ENCODE results near the gene SLC6A6. TPM values are rescaled to one million over a fixed set of nuclear protein-coding genes. Genes with fewer than 3 reads are reported as not detected.

The SLC6A6 gene
- total RNA-seq, 2 donors from 2014 or later, result 43.1 to 56.5 TPM

DNA sequence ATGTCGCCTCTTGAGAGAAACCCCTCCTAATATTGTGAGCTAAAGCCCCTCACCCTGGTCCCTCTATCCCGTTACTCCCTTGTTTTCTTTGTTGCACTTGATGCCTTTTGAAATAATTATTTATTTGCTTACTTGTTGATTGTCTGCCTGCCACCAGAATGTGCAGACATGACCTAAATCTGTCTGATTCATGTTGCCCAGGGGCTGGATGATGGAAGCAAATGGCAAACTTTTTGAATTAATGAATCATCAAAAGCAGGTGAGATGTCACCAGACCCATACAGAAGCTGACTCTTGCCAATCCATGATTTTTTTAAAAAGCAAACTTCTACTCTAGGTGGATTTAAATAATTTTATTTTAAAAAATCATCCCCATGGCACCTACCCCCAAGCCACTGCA lies 88.4 kb downstream of the SLC6A6 start:
- Mint-ChIP-seq H3K4me3 (no peak overlapping the region), H3K36me3 (ENCODE audit: low read depth) (peaks cover 8% of the 10 kb centered on the region), H3K4me1 (no peaks in the 10 kb centered on the region), H3K9me3 (no peaks in the 10 kb centered on the region), H3K27me3 (ENCODE audit: insufficient read depth) (no peaks in the 10 kb centered on the region), H3K27ac (no peak overlapping the region)
- H3K27ac ChIP-seq (ENCODE audit: low read depth, low read length), result no peak overlapping the region
- H3K36me3 ChIP-seq (ENCODE audit: control insufficient read depth, insufficient read depth, low read length), result no peaks in the 10 kb centered on the region
- H3K9ac ChIP-seq (ENCODE audit: extremely low read depth, low read length, poor library complexity, severe bottlenecking), result no peak overlapping the region
- no peak for TF ChIP-seq CTCF (conservative IDR thresholded peaks at IDR 0.05)
- no peak for DNase-seq
- WGBS, 2 experiments (ENCODE audit: insufficient coverage in 1 of 2, insufficient read length in 1 of 2), result 87% methylated on average over 2 of the region's 2 CpGs; no CpG with 5 or more reads in 1 of the 2 experiments
- no peaks in the 10 kb centered on the region for H3K4me1 ChIP-seq (ENCODE audit: control insufficient read depth, insufficient read depth, low read length)
- no peaks in the 10 kb centered on the region for H3K9me3 ChIP-seq (ENCODE audit: control insufficient read depth, low read length)
- H3K4me3 ChIP-seq (ENCODE audit: low read length), result no peak overlapping the region
- H3K27me3 ChIP-seq (ENCODE audit: control insufficient read depth, insufficient read depth, low read length, poor library complexity, severe bottlenecking), result no peaks in the 10 kb centered on the region

DNA sequence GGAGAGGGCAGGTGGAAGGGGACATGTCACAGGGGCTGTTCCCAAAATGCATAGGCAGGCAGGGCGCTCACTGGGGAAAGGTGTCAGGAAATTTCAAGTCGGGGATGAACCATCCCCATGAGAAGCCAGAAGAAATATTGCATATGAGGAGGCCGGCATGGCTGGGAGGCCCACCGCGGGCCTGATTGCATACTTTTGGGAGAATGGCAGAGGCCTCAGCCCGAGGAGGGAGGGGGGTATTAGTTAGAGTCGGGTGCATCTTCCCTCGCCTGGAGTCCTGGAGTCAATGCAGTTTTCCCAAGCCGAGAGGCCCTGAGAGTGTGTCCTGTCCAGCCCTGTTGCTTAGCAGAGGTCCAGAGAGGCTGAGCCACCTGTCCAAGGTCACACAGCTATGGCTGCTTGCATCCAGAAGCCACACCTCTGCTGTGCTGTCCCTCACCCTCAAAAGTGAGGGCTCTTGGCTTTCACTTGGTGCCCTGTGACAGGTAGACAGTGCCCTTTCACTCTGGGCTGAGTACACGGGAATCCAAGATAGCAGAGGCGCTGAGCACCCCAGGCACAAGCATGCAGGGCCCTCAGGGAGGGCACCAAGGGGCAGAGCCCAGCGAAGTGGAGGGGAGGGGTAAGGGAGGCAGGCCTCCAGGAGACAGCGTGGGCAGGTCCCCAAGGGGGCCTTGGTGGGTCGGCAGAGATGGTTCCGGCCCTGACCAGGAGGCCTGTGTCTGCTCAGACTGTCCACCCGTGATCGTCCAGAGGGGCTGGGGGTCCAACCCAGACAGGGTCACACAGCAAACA lies 89.2 kb downstream of the SLC6A6 start:
- H3K27ac ChIP-seq (ENCODE audit: low read depth, low read length), result no peak overlapping the region
- 89 to 95% methylated on average over 7 to 17 of the region's 17 CpGs for WGBS, 2 experiments (ENCODE audit: insufficient coverage in 1 of 2, insufficient read length in 1 of 2)
- no peak for DNase-seq
- H3K9me3 ChIP-seq (ENCODE audit: control insufficient read depth, low read length), result no peaks in the 10 kb centered on the region
- Mint-ChIP-seq H3K27ac (no peak overlapping the region), H3K27me3 (ENCODE audit: insufficient read depth) (no peaks in the 10 kb centered on the region), H3K4me3 (no peak overlapping the region), H3K4me1 (no peaks in the 10 kb centered on the region), H3K36me3 (ENCODE audit: low read depth) (peaks cover 8% of the 10 kb centered on the region), H3K9me3 (no peaks in the 10 kb centered on the region)
- H3K9ac ChIP-seq (ENCODE audit: extremely low read depth, low read length, poor library complexity, severe bottlenecking), result no peak overlapping the region
- no peaks in the 10 kb centered on the region for H3K4me1 ChIP-seq (ENCODE audit: control insufficient read depth, insufficient read depth, low read length)
- no peak overlapping the region for H3K4me3 ChIP-seq (ENCODE audit: low read length)
- no peaks in the 10 kb centered on the region for H3K27me3 ChIP-seq (ENCODE audit: control insufficient read depth, insufficient read depth, low read length, poor library complexity, severe bottlenecking)
- no peak for TF ChIP-seq CTCF (conservative IDR thresholded peaks at IDR 0.05)
- H3K36me3 ChIP-seq (ENCODE audit: control insufficient read depth, insufficient read depth, low read length), result no peaks in the 10 kb centered on the region

DNA sequence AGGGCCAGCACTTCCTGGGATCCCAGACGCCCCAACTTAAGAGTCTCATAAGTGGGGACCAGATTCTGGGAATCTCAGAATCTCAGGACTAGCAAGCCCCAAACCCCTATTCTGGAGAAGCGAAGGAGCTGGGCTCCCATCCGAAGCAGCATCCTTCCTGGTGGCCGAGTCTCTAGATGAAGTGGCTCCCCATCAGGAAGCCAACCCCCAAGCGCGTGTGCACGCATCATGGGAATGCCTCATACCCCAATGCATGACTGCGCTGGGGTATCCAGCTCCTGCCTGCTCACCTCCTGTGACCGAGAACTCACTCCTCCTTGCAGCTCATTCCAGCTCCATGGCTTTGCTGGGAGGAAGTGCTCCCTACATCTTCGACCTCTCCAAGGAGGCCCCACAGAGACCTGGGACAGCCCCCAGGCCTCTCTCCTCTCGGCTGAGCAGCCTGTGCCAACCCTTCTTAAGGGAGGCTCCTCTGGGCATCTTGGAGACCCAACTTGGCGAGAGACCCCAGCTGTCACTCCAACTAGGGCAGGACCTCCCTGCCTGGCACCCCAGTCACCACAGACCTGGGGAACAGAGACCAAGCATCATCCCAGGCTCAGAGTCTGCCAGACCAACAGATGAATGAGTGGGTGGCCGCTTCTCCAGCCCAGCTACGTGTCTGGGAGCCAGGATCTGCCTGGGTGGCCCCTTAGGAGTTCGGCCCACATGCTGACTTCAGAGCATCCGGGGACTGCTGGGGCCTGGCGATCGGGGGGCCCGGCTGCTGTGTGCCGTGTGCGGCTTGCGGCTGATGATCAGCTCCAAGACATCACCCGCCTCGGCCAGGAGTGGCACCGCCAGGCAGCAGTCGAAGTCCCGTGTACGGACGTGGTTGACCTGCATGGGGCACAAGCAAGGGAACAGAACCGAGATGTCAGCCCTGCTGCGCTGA lies 90.8 kb downstream of the SLC6A6 start:
- Mint-ChIP-seq H3K27me3 (ENCODE audit: insufficient read depth) (peaks cover 3% of the 10 kb centered on the region), H3K9me3 (no peaks in the 10 kb centered on the region), H3K36me3 (ENCODE audit: low read depth) (peaks cover 6% of the 10 kb centered on the region), H3K4me3 (no peak overlapping the region), H3K4me1 (peaks cover 2% of the 10 kb centered on the region), H3K27ac (no peak overlapping the region)
- H3K9me3 ChIP-seq (ENCODE audit: control insufficient read depth, low read length), result no peaks in the 10 kb centered on the region
- TF ChIP-seq CTCF (conservative IDR thresholded peaks at IDR 0.05), result no peak
- no peak overlapping the region for H3K27ac ChIP-seq (ENCODE audit: low read depth, low read length)
- H3K36me3 ChIP-seq (ENCODE audit: control insufficient read depth, insufficient read depth, low read length), result no peaks in the 10 kb centered on the region
- H3K4me3 ChIP-seq (ENCODE audit: low read length), result no peak overlapping the region
- no peak for DNase-seq
- H3K9ac ChIP-seq (ENCODE audit: extremely low read depth, low read length, poor library complexity, severe bottlenecking), result no peak overlapping the region
- 91 to 96% methylated on average over 23 to 31 of the region's 31 CpGs for WGBS, 2 experiments (ENCODE audit: insufficient coverage in 1 of 2, insufficient read length in 1 of 2)
- H3K4me1 ChIP-seq (ENCODE audit: control insufficient read depth, insufficient read depth, low read length), result no peaks in the 10 kb centered on the region
- H3K27me3 ChIP-seq (ENCODE audit: control insufficient read depth, insufficient read depth, low read length, poor library complexity, severe bottlenecking), result no peaks in the 10 kb centered on the region

All from endodermal cell (in vitro differentiated cells).